Activated CD4-positive, alpha-beta T cell treated with anti-CD3 and anti-CD28 coated beads, Interleukin-2, amount 50 U/mL, for 48 hours (primary cell): ENCODE measurements around the gene FOXJ3.
A peak's percentile ranks its signal among the peaks of the same experiment; 100 is the strongest.

Experiments used
- DNase-seq, 2 experiments: peaks; one replicate each; pipeline ENCODE4 v3.0.0-alpha.2; 2020

FOXJ3 gene

GRCh38 chr1:42183210-42183956, 151.7 kb downstream of the FOXJ3 start:
- DNase-seq = no peak

DNA sequence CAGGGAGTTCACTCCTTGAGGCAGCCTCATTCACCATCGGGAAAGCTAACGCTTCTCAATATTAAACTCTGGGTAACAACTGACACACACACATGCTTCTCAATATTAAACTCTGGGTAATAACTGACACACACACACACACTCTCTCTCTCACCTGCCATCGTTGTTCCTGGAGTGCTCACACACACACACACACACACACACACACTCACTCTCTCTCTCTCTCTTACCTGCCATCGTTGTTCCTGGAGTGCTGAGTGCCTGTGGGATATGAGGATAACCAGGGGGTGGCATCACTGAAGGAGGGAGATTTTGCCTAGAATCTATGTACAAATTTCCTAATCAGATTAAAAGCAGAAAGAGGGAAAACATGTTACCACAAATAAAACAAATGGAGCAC, 153.3 kb downstream of the FOXJ3 start:
- no peak for DNase-seq

- no peak for DNase-seq
These were observed 155.1 kb downstream of the FOXJ3 start for GRCh38 chr1:42179900-42180329.

DNA sequence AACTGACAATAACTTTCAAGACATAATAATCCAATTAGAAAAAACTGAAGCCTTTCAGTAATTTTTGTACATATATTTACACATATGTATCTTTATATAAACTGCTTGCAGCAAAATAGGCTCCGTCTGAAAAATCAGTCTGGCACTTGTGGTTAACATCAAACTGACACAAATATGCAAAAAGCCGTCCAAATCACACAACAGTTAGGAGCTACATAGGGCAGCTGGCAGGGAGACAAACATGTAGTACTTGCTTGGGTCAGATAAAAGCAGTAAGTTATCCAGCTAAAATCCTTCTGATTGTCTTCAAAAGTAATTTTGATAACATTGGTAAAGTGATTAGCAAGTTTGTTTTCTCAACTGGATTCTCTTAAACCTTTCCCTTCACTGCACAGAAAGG, 155.8 kb downstream of the FOXJ3 start:
- DNase-seq = no peak

DNA sequence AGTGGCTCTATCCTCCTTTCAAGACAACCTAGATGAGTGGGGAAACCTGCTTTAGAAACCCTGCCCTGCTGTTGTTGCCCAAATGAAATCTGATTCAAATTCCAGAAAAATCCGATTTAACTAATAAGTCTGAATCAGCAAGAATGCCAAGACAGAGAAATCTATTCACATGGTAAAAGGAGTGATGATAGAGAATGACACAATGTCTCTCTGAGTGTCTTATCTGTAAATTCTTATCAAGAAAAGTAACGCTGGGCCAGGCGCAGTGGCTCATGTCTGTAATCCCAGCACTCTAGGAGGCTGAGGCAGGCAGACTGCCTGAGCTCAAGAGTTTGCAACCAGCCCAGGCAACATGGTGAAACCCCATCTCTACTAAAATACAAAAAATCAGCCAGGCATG, 156.8 kb downstream of the FOXJ3 start:
- DNase-seq = no peak

DNA sequence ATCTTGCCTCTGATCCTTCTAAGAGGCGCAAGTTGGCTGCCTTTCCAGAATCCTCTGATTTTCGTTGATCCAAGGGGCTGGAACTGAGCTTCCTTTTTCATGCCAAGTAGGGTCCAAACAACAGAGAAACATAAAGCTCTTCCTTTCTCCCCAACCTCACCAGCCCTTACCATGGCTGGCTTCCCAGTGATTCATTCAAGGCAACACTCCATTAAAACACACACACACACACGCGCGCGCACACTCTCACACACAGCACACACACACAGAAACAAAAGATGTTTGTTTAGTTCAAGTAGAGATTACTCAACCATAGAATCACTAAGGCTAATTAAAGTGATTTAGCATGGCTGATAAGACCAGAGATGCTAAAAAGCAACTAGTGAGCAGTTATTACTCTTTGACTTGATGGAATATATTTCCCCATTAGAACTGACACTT, 157.5 kb downstream of the FOXJ3 start:
- DNase-seq = no peak

DNA sequence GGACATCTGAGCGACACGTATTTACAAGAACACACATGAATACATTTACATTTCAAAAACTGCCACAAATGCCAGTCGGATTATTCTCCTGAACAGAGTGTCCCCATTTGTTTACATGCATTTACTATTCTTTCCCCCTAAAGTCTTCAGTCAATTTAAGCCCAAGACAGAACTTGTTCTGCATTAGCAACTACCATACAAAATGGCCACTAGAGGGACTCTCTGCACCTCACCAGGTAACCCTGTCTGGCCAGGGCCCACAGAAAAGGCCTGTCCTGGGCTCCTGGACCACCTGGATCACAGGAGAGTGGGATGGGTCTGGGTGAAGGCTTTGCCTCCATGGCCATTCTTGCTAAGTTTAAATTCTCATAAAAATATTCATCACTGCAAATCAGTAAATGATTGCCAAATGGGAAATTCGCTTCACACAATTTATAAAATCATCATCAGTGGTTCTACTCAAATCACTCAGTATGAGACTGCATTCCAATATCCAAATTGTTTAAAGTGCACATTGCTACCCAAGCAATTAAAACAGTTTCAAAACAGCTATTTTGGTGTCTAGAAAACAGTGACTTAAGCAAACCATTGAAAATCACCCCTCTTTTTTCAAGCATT, 158.0 kb downstream of the FOXJ3 start:
- no peak for DNase-seq

DNA sequence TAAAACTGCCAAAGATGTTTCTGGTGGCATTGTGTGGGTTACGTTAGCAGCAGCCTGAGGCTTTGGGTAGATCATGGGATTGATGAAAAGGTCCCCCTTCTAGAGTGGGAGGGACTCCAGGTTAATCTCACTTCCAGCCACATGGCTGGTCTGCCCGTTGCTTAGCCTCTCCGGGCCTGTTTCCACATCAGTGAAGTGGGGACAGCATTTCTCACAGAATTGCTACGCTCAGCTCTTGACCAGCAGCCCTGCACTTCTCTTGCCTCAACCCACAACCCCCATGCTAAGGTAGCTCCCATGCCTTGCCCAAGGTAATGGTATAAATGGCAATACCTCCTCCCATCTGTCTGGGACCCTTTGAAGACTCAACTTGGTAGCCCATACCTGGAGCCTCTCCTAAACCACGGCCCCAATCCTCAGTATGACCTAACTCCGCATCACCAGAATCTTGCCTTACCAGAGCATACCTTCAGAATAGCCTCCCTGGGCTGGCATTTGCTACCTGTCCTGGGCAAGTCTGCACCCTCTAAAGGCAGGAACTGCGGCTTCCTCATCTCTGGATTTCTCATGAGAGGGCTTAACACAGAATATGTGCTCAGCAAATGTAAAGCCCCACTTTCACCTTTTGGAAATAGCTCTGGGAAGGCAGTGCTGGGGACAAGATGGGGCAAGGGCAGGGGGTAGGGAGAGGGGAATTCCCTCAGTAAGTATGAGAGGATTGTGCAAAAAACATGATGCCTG, 159.6 kb downstream of the FOXJ3 start:
- DNase-seq = no peak

DNA sequence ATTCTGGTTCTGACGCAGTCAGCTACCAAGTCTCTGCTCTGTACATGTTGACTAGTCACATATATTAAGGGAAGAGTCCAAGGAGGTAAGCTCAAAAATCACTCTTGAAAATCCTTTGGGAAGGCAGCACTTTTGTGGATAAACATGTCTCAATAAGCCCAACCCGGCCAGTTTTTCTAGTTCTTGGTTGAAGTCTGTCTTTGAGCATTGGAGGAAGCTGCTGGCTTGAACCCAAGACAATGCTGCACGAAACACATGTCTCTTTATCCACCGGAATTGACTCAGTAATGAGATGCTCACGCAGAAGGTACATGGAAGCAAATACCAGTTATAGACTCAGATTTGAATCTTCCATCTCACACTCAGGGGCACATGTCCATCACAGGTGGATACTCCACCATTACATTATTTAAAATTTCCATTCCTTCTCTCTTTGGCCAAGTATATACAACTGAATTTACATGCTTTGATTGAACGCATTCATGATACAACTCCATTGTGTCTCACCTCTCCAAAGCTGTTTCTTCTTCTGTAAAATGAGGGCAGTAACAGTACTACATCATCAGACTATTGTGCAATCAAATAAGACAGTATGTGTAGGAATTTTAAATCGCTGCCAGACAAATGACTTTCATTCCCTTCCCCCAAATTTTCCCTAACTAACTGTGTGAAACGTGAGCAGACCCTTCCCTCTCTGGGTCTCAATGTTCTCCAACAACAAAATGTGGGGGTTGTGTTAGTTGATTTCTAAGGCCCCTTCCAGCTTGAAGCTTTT, 160.9 kb downstream of the FOXJ3 start:
- DNase-seq = no peak

DNA sequence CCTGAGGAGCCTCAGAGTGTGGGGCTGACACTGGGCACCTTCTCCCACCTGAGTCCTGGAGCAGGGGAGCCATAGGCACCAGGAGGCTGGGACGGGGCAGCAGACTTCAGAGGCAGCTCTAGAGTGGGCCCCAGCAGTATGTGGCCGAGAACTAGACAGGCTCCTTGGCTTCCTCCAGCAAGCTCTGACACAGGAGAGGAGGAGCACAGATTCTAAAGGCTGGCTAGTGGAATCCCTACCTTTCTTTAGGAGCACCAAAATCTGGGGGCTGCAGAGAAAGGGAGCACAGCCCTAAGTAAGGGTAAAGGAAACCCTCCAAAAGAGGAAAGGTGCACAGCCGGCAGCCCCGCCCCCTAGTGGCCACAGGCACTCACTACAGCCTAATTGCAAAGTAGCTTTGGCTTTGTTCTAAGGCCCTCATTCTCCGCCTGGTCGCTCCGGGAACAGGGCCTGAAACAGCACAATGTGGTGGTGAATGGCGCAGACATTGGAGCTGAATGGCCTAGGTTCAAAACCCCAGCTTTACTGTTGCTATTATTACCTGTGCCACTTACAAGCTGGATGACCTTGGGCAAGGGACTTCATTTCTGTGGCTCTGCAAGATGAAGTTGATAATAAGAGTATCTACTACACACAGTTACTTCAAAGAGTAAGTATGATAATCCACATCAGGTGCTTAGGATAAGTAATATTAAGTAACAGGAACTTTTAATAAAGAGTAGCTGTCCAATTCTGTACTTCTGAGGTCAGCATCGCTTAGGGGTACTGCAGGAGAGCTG, 161.7 kb downstream of the FOXJ3 start:
- peak; percentile 69 to 75 for DNase-seq

DNA sequence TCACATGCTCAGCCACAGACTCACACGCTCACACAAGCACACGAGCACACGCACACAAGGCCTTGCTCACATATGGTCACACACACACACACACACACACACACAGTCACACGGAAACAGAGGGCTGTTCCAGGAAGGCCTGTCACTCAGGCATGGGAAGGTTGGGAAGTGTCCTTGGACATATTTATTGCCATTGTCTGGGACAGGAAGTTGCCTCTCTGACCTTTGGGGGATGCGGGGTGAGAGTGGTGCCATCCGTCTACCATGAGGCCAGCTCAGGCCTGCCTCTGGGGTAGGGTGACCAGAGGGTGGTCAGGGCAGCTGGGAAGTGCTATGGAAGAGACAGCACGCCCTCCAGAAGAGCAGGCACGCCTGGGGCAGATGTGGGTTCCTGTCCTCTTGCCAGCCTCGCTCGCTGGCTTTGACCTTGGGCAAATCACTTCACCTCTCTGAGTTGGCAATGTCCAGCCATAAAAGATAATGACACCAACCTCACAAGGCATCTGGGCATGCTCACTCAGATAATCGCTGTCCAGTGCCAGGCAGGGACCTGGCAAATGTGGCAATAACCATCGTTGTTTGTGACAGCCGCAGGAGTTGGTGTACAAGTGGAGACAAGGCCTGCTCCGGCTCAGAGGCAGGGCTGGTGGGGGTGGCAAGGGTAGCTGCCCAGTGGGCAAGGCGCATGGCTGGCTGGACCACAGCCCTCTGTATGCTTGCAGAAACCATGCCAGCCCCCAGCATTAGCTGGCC, 162.5 kb downstream of the FOXJ3 start:
- DNase-seq = no peak

- no peak for DNase-seq
These were observed 163.3 kb downstream of the FOXJ3 start for GRCh38 chr1:42171679-42172266.

DNA sequence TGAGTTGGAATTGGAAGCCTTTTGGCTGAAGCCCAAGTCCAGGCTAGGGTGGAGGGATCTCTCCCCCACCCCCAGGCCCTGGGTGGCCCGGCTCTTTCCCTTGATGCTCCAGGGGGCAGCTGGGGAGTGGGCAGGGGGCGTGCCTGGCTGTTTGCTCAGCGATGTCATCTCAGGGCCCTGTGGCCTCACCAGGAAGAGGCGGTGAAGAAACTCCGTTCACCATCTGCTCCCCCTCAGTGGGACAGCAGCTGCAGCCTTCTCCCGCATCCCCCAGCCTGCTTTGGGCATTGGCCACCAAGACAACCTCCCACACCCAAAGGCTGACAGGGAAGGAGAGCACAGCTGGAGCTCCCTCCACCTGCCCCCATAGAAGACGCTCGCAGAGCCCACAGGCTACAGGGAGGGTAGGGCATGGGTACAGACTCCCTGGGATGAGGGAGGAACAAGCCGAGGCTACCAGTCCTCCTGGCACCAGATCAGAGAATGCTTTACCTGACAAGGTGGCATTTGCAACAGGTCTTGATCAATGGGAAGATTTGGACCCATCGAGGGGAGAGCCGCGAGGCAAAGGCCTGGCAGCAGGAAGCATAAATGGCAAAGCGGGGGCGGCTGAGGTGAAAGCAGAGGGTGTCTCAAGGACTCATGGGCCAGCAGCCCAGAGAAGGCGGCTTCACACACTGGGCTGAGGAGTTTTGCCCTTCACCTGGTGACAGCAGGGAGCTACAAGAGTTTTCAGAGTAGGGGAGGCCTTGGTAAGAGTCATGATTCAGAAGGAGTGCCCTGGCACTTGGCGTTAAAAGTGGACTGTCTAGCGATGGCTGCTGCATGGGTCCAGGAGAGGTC, 164.0 kb downstream of the FOXJ3 start:
- no peak for DNase-seq

- DNase-seq = no peak
These were observed 166.3 kb downstream of the FOXJ3 start for GRCh38 chr1:42168763-42169162.

DNA sequence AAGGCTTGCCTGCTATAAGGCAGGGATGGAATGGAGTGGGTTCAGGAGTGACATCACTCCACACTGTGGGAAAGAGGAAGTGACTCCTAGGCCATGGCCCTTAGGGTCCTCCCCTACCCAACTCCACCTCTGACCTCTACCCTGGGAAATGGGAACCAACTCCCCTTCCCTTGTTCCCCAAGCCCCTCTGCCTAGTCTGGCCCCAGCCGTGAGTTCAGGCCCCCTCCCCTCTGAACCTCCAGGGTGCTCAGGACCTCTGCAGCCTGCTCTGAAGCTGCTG, 166.7 kb downstream of the FOXJ3 start:
- DNase-seq = no peak

- DNase-seq = no peak
These were observed 167.2 kb downstream of the FOXJ3 start for GRCh38 chr1:42167611-42168390.

DNA sequence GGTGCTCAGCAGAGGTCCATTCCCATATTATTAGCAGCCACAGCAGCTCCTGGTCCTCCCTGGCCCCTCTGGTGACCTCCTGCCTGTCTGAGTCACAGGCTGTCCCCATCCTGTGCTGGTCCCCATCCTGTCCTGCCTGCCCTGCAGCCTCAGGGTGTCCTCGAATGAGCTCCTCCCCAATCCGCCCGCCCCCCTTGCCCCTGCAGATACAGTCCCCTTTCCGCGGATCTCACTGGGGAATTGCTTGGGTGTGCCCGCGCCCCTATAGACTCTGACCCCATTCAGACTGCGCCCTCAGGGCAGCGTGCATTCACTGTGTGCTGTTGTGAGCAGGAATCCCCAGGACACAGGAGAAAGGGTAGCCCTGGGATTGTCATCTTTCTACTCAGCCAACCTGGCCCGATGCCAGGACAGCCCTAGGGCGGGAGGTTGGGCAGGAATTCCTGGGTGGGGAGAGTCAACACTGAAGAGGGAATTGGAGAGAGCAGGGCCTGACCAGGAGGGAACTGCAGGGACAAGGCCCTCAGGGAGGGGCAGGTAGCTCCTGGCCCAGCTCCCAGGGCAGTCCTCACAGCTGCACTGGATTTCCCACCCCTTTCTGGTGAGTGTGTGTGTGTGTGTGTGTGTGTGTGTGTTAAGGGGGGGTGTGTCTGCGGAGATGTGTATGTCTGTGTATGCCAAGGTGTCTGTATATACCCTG, 169.4 kb downstream of the FOXJ3 start:
- DNase-seq = no peak

DNA sequence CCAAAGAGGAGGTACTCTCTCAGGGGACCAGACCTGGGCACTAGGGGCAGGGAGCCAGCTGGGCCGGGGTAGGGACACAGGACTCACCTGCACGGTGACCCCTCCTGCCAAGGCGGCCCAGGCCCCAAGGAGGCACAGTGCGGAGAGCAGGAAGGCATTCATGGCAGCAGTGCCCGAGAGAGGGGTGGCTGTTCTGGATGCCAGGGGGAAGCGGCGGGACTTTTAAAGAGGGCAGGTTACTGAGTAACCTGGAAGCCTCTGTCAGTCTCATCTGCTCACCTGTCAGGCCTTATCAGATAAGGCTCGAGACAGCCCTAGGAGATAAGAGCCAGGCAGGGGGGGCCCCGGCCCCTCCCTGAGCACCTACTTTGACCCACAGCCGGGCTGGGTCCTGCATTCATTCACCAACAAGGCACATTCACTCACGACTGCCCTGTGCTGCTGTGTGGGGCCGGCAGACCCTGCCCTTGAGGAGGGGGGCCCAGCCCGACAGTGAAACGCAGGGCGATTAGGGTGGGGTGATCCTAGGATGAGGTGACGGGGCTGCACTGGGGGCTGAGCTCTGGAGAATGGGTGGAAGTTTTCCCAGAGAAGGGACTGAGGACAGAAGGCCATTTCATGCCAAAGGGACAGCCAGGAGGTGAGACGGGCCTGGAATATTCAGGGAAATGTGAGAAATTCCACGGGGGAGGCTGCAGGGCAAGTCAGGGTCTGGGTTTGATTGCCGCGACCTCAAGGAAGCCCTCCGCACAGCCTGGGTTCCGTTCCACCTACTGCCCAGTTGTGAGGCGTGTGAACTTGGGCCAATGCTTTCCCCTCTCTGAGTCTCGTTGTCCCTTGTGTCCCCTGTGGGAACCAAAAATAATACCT, 170.2 kb downstream of the FOXJ3 start, which contains the start of gene GUCA2A:
Gene GUCA2A (minus strand): TSS at position 195 of the 870 bp plus-strand sequence. CDS start 33 bp downstream, at position 162.
- DNase-seq = no peak
